Measurements from ENCODE around the gene SLC22A23.

The SLC22A23 gene

DNA sequence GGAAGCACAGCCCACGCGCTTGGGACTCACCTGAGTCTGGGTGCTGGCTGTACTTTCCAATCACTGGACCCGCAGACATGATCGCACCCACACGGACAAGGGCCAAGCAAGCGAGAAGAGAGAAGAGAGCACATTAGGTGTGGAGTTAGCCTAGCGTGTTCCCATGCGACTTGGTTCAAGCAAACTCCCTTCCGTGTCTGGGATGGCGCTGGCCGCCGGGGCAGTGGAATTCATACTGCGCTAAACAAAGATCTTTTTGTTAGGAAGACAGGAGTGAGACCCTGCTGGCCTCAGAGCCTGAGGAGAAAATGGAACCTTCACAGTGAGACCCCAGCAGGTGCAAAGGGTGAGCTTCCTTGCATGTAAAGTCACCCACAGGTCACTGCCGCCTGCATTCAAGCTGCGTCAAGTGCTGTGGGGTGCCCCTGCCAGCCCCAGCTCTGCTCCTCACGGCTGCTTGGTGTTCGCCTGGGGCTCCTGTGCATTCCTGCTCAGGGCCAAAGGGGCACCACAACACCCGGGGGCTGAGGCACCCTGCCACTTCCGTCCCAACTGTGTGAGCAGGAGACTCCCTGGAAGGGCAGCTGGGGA, 171.7 kb downstream of the SLC22A23 start:
- DNase-seq (ENCODE audit: low read depth in 2 of 2), result no peak

DNA sequence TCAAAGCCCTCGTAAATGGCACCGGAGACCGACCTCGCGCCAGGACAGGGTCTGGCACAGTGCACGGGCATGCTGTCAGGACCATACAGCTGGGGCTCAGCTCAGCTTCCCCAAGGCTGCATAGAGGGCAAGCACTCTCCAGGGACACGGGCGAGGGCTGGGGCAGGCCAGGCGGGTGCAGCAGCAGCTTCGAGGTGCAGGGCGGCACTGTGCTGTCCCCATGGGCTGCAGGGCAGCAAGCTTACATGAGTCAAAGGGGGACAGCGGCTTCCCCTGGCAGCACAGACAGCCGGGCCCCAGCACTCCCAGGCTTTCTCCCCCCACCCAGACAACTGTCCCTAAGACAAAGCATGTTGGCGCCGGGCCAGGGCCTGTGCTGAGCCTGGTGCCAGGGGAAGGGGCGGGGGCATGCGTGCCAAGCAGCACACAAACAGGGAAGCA, 172.4 kb downstream of the SLC22A23 start:
- no peak for DNase-seq (ENCODE audit: low read depth in 2 of 2)

DNA sequence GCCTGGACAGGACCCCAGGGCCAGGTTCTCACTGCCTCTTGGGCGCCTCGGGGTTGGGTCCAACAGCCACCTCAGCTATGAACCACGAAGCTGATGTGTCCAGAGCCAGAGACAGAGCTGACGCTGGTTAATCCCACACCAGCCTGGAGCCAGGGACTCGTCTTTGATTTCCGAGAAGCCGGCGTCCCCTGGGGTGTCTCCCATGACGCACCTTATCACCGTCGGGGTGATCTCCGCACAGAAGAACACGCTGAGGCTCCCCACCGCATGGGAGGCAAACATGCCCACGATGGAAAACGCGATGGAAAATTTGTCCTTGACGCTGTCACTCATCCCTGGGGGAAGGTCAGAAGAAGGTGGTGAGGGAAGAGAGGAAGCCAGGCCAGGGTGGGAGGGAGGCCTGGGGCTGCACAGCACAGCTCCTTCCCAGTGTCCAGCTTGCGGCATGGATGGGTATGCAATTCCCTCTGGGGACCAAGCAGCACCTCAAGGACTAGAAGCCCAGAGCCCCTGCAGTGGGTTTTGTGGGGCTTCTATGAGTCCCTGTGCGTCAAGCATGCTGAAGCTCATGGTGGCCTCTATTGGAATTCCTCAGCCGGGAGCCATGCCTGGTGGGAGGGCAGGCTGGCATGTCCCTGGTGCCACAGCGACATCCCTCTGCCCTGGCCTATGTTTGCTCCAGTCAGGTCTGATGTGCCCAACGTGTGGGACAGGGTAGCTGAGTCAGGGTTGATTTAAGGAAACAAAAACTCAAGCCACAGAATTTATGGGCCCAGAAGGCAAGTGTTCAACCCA, 173.0 kb downstream of the SLC22A23 start:
- no peak for DNase-seq (ENCODE audit: low read depth in 2 of 2)

DNA sequence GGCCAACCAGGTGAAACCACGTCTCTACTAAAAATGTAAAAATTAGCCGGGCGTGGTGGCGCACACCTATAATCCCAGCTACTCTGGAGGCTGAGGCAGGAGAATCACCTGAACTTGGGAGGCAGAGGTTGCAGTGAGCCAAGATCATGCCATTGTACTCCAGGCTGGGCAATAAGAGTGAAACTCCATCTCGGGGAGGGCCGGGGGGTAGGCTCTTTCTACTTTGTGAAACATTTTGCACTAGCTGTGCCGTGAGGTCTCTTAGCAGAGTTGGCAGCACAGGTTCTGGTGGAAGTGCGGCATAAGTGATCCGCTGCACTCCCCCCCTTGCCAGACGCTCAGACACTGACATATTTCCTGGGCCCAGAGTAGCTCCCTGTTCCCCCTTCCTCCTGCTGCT, 173.6 kb downstream of the SLC22A23 start:
- no peak for DNase-seq (ENCODE audit: low read depth in 2 of 2)

DNA sequence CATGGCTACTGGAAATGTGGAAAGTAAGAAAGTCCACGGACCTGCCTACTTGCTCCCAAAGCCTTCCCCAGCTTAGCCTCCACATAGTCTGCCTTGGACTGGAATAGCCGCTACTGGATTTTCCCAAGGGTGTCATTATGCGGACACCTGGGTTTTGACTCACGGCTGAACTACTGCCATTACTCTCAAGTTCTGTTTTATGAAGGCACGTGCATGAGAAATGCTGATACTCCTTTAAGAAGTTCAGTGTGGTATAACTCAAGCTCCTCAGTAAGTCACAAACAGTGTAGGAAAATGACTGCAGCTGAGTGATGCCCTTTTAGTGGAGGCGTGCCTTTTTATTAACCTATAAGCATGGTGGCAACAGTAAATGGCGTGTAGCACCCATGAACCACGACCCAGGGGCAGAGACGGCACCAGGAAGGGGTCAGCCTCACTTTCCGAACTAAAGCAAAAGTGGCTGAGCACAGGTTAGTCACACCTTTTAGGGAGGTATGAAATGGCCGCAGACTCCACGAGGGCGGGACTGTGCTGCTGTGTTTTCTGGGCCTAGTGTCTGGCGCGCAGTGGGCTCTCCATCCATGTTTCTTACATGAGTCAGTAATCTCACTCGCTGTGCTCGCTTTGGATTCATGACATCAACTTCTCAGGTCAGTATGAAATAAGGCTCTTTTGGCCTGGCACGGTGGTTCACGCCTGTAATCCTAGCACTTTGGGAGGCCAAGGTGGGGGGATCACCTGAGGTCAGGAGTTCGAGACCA, 174.2 kb downstream of the SLC22A23 start:
- no peak for DNase-seq (ENCODE audit: low read depth in 2 of 2)

DNA sequence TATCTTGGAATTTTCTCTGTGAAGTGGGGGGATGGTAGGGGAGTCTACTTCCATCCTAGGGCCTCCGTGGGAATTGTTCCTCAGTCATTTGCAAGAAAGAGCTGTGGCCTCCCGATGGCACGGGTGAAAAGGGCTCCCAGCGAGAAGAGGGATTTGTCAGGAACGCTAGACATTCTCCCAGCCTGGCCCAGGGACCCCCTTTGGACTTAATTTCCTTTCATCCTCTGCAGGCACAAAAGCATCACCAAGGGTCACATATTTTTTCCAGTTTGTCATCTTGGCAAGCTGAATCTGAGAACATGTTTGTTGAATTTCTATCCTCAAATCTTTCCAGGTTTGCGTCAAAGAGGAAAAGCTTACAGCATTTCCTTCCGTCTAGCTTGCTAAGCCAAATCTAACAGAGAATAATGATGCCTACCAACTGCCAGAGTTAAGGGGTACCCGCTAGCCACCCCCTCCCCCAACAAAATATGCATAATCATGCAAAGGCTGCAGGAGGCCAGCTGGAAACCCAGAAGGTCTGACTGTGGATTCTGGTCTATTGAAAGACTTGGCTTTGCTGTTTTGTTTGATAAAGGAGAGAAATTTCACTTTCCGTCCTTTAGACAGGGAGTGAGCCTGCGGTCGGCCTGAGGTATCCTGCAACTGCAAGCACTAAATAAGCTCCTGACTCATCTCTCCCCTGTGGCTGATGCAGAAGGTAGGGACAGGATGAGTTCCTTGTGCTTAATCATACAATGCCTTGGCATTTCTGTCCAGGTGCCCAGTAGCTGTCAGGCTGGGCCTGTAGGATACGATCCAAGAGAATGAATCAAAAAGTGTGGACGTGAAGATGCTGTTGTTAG, 175.0 kb downstream of the SLC22A23 start:
- DNase-seq (ENCODE audit: low read depth in 2 of 2), result no peak

DNA sequence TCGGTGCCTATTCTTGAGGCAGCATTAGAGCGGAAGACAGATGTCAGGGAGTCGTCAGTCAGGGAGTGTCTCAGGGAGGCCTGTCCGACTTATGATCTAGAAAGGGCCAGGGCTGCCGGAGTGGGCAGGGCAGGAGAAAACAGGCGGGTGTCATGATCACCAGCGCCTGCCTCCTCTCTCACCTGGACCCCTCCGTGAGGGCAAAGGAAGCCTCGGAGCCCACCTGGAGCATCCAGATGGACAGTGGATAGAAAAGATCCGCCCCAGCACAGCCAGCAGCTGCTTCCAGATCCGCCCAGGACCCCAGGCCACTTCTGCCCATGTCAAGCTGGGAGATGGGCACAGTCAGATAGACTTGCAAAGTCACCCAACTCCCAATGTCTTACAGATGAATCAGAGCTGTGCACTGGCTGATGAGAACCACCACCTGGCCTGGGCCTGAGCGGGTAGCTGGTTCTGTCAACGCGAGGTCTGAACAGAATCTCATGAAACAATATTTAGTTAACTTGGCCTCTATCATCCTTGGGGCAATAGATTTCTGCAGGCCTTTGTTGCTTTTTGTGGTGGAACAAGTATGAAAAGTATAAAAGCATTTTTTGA, 175.9 kb downstream of the SLC22A23 start:
- DNase-seq (ENCODE audit: low read depth in 2 of 2), result no peak

DNA sequence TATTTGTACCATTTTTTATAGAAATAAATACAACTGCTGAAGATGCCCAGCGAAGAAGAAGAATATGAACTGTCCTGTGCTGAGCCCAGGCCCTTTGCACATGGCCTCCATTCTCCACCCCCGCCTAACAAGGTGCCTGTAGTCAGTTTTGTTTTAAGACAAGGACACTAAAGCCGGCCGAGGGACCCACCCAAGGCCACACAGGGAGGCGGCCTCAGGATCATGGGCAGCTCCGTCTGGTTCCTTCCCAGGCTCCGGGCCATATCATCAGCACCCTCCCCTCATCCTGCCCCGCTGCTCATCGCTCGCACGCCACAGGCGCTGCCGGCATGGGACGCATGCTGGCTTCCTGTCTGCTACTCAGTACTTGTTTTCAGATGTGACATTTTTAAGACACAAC, 176.8 kb downstream of the SLC22A23 start:
- no peak for DNase-seq (ENCODE audit: low read depth in 2 of 2)

DNA sequence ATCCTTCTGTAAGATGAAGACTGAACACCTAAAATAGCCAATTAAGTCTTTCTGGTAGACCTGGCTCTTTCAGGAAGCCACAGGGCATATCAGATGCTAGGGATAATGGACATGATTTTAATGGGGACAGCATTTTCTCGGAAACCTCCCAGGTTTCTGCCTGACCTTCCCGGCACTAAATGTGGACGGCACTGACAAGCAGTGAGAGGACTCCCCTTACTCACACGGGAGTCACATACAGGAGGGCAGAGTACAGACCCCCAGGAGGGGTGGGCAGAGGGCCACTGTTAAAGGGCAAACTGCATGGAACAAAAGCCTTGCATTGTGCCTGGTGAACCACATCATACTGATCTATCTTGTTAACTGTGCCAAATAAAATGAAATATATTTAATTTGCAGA, 178.2 kb downstream of the SLC22A23 start:
- no peak for DNase-seq (ENCODE audit: low read depth in 2 of 2)

DNA sequence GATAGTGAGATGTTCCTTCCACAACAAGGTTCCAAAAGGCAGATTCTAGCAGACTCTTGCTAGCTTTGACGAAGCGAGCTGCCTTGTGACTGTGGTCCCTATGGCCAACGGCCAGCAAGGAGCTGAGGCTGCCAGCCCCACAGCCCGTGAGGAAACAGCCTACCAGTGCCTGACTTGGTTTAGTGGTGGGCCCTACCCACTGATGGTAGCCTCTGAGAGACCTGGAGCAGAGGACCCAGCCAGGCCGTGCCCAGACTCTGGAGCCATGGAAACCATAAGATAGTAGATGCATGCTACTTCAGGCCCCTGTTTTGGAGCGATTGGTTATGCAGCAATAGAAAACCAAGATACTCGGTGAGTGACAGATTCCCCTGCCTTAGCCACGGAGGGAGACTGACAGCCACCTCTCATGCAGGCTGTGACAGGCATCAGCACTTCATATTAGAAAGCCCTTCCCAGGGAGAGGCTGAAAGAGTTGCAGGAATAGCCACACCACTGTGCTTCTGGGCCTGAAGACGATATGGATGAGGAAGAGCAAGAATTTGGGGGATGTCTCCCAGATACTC, 178.9 kb downstream of the SLC22A23 start:
- no peak for DNase-seq (ENCODE audit: low read depth in 2 of 2)

DNA sequence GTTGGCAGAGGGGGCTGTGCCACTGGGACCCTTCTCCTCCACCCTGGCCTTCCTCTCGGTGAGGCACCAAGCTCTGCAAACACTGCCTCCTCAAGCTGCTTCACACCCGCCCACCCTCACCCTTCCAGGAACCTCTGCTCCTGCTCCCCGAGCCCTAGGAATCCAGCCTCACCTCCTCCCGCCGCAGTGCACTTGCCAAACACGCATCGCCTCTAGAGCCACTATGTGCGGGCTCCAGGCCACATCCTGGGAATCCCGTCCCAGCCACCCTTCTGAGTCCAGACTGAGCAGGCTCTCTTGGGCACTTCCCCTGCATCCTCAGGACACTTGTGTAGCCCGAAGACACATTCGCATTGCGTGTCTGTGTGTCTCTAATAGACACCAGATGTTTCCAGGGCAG, 179.6 kb downstream of the SLC22A23 start:
- no peak for DNase-seq (ENCODE audit: low read depth in 2 of 2)

DNA sequence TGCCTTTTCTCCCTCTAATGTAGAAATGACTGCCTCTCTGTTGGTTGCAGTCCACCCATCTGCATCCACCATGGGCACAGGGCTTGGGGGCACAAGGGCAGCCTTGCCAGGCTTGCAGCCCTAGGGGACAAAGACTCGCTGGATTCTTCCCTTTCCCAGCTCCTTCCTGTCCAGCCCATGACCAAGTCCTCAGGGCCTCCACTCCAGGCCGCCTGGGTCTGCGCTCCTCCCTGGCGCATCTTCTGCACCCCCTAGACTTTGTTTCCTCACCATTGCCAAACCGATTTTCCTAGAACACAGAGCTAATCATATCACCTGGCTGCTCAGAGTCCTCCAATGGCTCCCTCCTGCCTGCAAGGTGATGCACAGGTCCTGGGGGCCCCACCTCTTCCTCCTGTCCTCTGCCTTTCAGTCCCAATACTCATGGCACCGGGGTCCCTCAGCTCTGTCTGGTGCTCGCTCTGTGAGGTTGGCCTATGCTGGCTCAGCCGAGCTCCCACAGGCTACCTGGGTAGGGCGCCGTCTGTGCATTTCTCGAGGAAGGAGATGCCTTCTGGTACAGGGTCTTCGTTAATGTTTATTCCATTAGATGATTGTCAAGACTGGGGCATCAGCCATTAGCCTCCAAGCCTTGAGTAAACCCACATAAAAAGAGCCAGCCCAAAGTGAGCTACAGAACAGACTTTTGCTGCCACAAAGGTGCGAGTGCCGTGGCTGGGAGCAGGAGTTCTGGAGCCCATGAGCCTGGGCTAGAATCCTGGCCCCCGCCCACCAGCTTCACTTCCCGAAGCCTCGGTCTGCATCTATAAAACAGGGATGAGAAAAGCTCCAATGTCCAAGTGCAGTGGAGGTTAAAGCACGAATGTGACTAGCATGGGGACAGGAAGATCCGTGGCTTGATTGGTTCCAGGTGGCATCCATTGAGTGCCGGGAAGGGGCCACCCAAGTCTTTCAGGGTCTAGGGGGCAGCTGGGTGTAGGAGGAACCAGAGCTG, 180.4 kb downstream of the SLC22A23 start:
- DNase-seq (ENCODE audit: low read depth in 2 of 2), result no peak

DNA sequence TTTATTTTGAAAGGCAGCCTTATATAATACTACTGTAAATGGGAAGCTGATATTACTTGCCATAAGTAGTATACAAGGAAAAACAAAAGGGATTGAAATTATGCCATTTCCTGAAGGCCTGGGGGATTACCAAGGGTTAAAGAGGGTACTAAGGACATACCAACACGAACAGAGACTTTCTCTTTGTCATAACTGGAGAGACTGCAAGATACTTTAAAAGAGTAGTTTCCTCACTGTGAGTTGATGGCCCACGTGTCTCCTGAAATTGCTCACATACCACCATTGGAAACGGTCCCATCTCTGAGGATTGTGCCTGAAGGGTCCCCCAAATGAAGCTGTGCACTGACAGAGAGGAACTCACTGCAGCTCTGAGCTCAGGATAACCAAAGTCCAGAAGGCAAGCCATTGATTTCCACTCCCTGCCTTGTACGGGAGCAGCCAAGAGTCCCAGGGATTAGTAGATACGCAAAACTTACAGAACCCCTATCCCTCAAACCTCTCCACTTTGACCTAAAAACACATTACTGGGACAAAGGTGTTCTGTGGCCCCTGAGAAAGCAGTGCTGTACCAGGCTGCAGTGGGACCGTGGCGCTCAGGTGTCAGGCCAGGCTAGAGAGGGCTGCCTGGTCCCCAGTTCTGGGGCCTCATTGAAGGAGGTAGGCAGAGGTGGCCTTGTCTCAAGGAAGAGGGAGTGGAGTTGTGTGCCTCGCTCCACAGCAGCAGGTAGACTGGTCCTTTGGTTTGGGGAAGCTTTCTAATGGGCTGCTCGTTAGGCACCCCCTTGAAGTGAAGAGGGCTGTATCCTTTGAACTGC, 182.9 kb downstream of the SLC22A23 start:
- DNase-seq (ENCODE audit: low read depth in 2 of 2), result no peak

DNA sequence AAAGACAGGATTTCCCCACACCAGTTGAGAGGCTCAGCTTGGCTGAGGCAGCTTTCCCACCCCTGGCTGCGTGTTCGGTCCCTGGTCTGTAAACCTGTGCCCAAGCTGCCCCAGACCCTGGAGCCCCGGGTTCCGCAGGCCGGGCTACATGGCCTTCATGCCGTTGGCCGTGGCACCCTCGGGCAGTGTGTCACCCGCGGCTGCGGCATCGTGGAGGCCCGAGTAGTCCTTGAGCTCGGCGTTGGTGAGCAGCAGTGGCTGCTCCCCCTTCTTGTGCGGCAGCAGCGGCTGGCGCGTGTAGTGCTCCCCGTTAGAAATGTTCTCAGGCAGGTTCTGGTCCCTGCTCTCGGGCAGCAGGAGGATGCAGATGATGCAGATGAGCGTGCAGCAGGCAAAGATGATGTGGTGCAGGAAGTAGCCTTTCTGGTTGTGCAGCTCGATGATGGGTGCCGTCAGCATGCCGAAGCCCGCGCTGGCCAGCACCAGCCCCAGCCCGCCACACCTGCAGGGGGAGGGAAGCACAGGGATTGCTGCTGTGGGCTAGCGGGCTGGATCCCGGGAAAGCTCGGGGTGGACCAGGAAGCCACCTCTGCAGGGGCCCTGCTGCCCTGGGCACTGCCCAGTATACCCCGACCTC, 183.8 kb downstream of the SLC22A23 start:
- DNase-seq (ENCODE audit: low read depth in 2 of 2), result no peak

DNA sequence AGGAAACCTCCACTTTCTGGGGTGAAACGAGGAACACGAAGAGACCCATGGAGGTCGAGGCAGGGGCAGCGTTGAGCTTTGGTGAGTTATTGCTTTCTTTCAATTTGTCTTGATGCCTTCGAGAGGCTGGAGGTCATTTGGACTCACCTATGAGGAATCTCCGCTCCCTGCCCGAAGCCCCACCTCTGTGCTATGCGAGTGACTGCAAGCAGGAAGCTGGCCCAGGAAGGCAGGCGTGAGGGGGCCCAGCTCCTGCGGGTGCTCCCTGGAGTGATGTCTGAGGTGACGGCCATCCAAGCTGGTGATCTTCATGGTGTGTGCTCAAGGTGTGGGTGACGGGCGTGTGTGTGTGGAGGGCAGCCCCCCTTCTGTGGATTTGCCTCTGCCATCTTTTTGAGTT, 185.1 kb downstream of the SLC22A23 start:
- DNase-seq (ENCODE audit: low read depth in 2 of 2), result no peak

DNA sequence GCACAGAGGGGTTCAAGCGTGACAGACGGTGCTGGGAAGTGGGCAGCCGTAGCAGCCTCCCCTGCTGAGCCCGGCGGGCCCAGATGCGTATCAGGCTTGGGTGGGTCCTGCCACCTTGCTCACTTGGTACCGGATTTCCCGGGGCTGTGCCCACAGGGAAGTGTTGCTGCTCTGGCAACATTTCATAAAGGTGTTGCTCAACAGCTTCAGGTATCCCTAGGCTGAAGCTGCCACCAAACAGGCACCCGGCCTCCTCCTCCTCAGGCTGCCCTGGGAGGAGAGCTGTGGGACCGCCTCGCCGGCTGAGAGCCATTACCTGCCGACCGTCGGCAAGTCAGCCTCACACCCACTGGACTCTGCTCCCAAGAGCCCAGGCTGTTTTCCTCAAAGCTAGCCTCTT, 186.6 kb downstream of the SLC22A23 start:
- no peak for DNase-seq (ENCODE audit: low read depth in 2 of 2)

DNA sequence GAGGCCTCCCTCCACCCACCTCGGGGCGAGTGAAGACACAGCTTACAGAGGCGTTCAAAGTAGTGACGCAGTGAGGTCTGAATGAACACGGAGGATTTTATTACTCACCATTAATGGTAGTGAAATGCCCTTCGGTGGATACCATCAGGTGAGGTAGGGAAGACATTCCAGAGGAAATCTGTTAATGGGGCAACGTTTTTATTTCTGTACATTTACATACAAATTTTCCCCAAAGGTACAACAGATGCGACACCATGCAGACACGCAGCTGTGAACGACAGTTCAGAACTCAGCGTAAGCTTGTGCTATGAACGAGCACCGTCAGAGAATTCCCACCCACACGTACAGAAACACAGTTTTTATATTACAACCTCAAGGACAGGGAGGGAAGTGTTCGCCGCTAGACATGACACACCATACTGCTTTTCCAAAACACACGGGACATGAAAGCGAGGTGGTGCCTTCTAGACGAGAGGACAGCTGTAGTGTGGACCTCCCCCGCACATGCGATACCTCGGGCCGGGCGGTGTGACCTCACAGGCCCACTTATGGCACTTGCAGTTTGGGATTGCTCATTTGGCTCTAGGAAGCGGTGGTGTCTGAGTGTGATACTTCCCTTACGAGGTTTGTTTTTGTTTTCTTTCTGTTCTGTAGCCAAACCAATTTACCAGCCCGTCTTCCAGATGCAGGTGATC, 187.4 kb downstream of the SLC22A23 start:
- DNase-seq (ENCODE audit: low read depth in 2 of 2), result peak in 1 of 2 donors; percentile 19

DNA sequence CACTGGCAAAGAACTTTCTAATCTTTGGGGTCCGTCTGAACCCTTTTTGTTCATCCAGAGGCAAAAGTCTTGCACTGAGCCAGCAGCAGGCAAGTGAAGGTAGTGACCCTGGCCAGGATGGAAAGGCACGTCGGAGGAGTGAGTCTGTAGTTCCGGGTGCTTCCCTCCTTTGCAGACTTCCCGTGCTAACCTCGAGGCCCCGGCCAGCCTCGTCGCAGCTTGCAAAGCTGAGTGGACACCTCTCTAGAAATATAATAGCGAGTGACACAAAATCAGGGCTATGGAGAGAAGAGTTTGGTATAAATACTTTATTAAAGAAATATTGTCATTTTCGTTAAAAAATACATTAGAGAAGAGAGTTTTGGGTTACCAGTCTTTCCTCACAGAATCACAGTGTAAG, 188.2 kb downstream of the SLC22A23 start:
- no peak for DNase-seq (ENCODE audit: low read depth in 2 of 2)

Measured in stimulated activated CD4-positive, alpha-beta T cell treated with anti-CD3 and anti-CD28 coated beads, Interleukin-4, amount 100 ng/mL, for 48 hours (primary cell).